RWPE1 (cell line): ENCODE results near the gene PHOSPHO1.
"Not testable (repeated sequence)": the region's sequence is repeated elsewhere in the genome, so short reads cannot be mapped to it uniquely, and the experiment has no call there.

Source experiments
- CTCF ChIA-PET: fragments of 350-600 bp; sonication (Branson Sonifier 250); formaldehyde crosslinking; extraction: SDS; loops from one replicate; lab custom pipeline; 2021; lab: Yijun Ruan, JAX
- POLR2A ChIA-PET: fragments of 400-600 bp; formaldehyde crosslinking; extraction: SDS; loops from one replicate; lab custom pipeline; 2020; ENCODE audit warnings: antibody characterized with exemption; ENCODE audit not compliant: low non-redundant PET; lab: Yijun Ruan, JAX
- DNase-seq: peaks from one replicate; pipeline ENCODE4 v3.0.0; 2012; ENCODE audit warnings: low spot score
- H3K27ac ChIP-seq: fragments of 450-650 bp; 2 replicates; pipeline ENCODE4 v1.5.1; 2017
- CTCF ChIP-seq: fragments of 450-650 bp; conservative IDR thresholded peaks from 2 replicates; pipeline ENCODE4 v1.5.1; 2017; ENCODE audit warnings: low read depth, mild to moderate bottlenecking

Gene PHOSPHO1

DNA sequence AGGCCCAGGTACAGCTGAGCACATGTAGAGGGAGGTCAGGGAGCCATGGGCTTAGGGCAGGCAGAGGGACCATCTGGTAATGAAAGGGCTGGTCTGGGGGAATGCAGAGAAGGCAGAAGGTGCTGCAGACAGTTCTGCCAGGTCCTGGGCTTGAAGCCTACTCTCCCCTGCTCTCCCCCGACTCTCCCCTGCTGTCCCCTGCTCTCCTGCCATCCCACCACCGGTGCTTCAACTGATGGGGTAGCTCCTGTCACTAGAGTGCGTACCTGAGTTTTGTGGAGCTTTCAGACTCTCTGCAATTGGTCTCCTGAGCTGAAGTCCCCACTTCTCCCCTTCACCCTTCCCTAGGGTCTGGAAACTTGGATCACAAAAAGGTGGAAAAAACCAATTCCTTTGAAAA is 37.3 kb upstream of the PHOSPHO1 start:
- TF ChIP-seq CTCF, result no peak
- DNase-seq, result no peak
- no peak overlapping the region for H3K27ac ChIP-seq
- ChIA-PET POLR2A (no interaction called here), CTCF (interaction anchor here (0.6 to 0.7 kb wide), 2 partner anchors 40 to 537 kb away, joined by 3 to 4 read pairs; no protein-coding TSS in a partner anchor)

GRCh38 chr17:49266233-49266632 is 35.6 kb upstream of the PHOSPHO1 start:
- DNase-seq, result no peak
- no peak for TF ChIP-seq CTCF
- ChIA-PET POLR2A (no interaction called here), CTCF (no interaction called here)
- H3K27ac ChIP-seq, result no peak overlapping the region

- POLR2A ChIA-PET, result interaction anchor here (0.7 kb wide), 1 partner anchor 126 kb away, joined by 4 read pairs; no protein-coding TSS in a partner anchor
- H3K27ac ChIP-seq, DNase-seq, CTCF ChIA-PET: not testable (repeated sequence)
Observed at GRCh38 chr17:49261540-49261939, 31.0 kb upstream of the PHOSPHO1 start.

GRCh38 chr17:49260817-49261291 is 30.3 kb upstream of the PHOSPHO1 start:
- peak; percentile 59 for DNase-seq
- POLR2A ChIA-PET, result no interaction called here
- peak overlapping the region; percentile 48 for H3K27ac ChIP-seq
- CTCF ChIA-PET, result interaction anchor here (0.7 kb wide), 1 partner anchor 831 kb away, joined by 3 read pairs; no protein-coding TSS in a partner anchor
- TF ChIP-seq CTCF, result no peak

GRCh38 chr17:49260011-49260816 is 29.6 kb upstream of the PHOSPHO1 start:
- TF ChIP-seq CTCF, result no peak
- CTCF ChIA-PET, result interaction anchor here (0.7 kb wide), 2 partner anchors 31 to 831 kb away, joined by 3 read pairs; no protein-coding TSS in a partner anchor
- DNase-seq, result peak; percentile 36
- H3K27ac ChIP-seq, result peak overlapping the region; percentile 48
- POLR2A ChIA-PET, result no interaction called here

- CTCF ChIA-PET, result no interaction called here
- DNase-seq, result no peak
- POLR2A ChIA-PET, result no interaction called here
- H3K27ac ChIP-seq, result no peak overlapping the region; the same call in 1 of the 2 replicates
- no peak for TF ChIP-seq CTCF
Observed at GRCh38 chr17:49259663-49260010, 29.1 kb upstream of the PHOSPHO1 start.

GRCh38 chr17:49258394-49258793 is 27.8 kb upstream of the PHOSPHO1 start:
- TF ChIP-seq CTCF, result no peak
- no peak overlapping the region for H3K27ac ChIP-seq
- CTCF ChIA-PET, result no interaction called here
- POLR2A ChIA-PET, result interaction anchor here (0.5 to 0.7 kb wide), 2 partner anchors 9 to 198 kb away, joined by 3 to 4 read pairs; no protein-coding TSS in a partner anchor
- no peak for DNase-seq
